DND-41 (cell line): ENCODE data around the gene DUSP1.

Source experiments
- CTCF ChIP-seq: IDR thresholded peaks from 2 replicates; pipeline ENCODE4 v1.5.1; 2012; ENCODE audit warnings: borderline replicate concordance, low read length, moderate library complexity, mild to moderate bottlenecking; ENCODE audit not compliant: poor library complexity, severe bottlenecking; ENCODE audit errors: extremely low read depth
- EZH2 ChIP-seq: IDR thresholded peaks from 3 replicates; pipeline ENCODE4 v1.6.1; 2012; ENCODE audit warnings: borderline replicate concordance, low read depth, mild to moderate bottlenecking, moderate library complexity, low read length, inconsistent platforms; ENCODE audit not compliant: severe bottlenecking

DNA sequence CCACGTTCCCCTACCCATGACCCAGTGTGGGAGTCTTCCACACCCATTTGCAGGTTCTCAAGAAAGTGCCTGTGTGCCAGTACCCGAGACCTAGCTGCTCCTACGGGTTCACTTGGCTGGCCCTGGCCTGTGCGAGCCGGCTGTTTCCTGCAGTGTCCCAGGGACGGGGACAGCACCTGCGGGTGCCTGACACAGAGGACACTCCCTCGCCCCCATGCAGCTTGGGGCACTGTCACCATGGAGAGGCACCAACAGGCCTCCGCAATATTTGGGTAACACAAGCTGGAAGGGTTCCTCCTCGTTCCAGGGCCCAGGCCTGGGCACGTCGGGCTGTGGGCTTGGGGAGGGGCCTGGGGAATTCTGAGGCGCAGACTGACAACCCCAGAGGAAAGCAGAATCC lies 41.4 kb downstream of the DUSP1 start:
- TF ChIP-seq CTCF (no peak), EZH2 (no peak)
